Measurements from ENCODE around the gene CPXM2. TPM values are rescaled to one million over a fixed set of nuclear protein-coding genes. Genes with fewer than 3 reads are reported as not detected.

Gene CPXM2
- total RNA-seq, 1 experiment from 2014 or later: not detected

DNA sequence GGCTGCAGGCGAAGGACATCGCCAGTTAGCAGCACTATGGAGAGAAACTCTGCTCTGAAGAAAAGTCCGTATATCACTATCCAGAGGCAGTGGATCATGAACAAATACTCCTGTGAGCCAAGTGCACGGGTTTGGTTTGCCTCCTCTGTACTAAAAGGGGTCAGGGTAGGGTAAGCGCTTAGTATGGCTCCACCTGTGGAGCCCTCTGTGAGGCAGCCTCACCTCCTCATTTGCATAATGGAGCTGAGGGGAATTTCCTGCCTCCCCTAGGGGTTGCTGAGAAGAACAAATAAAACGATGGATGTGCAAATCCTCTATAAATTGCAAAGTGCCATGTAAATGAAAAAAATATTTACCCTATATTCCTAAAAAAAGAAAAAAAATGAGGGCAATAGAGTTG lies 162.1 kb downstream of the CPXM2 start:
- DNase-seq: no peak
- Mint-ChIP-seq H3K36me3 (ENCODE audit: insufficient read depth, unreplicated experiment) (no peaks in the 10 kb centered on the region), H3K4me3 (ENCODE audit: unreplicated experiment) (no peak overlapping the region), H3K4me1 (ENCODE audit: low read depth, unreplicated experiment) (no peaks in the 10 kb centered on the region), H3K27ac (ENCODE audit: unreplicated experiment) (no peak overlapping the region), H3K27me3 (ENCODE audit: insufficient read depth, unreplicated experiment) (no peaks in the 10 kb centered on the region), H3K9me3 (ENCODE audit: unreplicated experiment) (no peaks in the 10 kb centered on the region)
- Histone ChIP-seq H3K9me3 (no peaks in the 10 kb centered on the region), H3K36me3 (ENCODE audit: control insufficient read depth, insufficient read depth, low read length) (no peaks in the 10 kb centered on the region), H3K4me3 (ENCODE audit: low read depth, low read length) (no peak overlapping the region), H3K27me3 (replicated peaks; ENCODE audit: control insufficient read depth, insufficient read depth, low read length) (no peaks in the 10 kb centered on the region), H3K4me1 (no peaks in the 10 kb centered on the region)
- BruUV-seq (replicated peaks): no TSS peak
- TF ChIP-seq, protein P1, sequence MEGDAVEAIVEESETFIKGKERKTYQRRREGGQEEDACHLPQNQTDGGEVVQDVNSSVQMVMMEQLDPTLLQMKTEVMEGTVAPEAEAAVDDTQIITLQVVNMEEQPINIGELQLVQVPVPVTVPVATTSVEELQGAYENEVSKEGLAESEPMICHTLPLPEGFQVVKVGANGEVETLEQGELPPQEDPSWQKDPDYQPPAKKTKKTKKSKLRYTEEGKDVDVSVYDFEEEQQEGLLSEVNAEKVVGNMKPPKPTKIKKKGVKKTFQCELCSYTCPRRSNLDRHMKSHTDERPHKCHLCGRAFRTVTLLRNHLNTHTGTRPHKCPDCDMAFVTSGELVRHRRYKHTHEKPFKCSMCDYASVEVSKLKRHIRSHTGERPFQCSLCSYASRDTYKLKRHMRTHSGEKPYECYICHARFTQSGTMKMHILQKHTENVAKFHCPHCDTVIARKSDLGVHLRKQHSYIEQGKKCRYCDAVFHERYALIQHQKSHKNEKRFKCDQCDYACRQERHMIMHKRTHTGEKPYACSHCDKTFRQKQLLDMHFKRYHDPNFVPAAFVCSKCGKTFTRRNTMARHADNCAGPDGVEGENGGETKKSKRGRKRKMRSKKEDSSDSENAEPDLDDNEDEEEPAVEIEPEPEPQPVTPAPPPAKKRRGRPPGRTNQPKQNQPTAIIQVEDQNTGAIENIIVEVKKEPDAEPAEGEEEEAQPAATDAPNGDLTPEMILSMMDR (IDR thresholded peaks at IDR 0.05; ENCODE audit: insufficient read depth in 1 of 2, low read depth in 1 of 2, low read length in 1 of 2, severe bottlenecking in 1 of 2, unreplicated experiment in 1 of 2): no peak
- ChIA-PET POLR2A (no interaction called here), CTCF (no interaction called here)
- intact Hi-C loops (cut with micrococcal nuclease; ENCODE audit: unreplicated experiment): no loop called here

DNA sequence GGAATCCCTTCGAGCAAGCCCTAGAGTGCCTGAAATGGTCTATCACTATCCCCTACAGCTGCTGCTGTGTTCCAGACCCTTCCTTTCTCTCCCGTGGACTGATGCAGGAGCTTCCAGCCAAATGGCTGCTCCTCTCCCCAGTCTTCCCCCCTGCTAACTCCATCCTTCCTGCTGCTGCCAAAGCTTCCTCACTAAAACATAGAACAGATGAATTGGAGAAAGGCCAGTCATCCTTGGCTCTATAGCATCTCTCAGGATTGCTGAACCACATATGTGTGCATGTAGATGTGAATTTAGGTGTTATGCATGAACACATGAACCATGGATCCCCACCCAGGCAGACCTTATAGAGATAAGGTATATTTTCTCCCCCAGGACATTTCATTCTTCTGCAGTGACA lies 164.8 kb downstream of the CPXM2 start:
- no peak for DNase-seq
- H3K27me3 ChIP-seq (replicated peaks; ENCODE audit: control insufficient read depth, insufficient read depth, low read length): no peaks in the 10 kb centered on the region
- no peaks in the 10 kb centered on the region for H3K36me3 ChIP-seq (ENCODE audit: control insufficient read depth, insufficient read depth, low read length)
- CTCF ChIA-PET: no interaction called here
- intact Hi-C loops (cut with micrococcal nuclease; ENCODE audit: unreplicated experiment): no loop called here
- Mint-ChIP-seq H3K4me1 (ENCODE audit: low read depth, unreplicated experiment) (no peaks in the 10 kb centered on the region), H3K27me3 (ENCODE audit: insufficient read depth, unreplicated experiment) (peaks cover 6% of the 10 kb centered on the region), H3K36me3 (ENCODE audit: insufficient read depth, unreplicated experiment) (no peaks in the 10 kb centered on the region), H3K9me3 (ENCODE audit: unreplicated experiment) (no peaks in the 10 kb centered on the region), H3K4me3 (ENCODE audit: unreplicated experiment) (no peak overlapping the region), H3K27ac (ENCODE audit: unreplicated experiment) (no peak overlapping the region)
- no peak overlapping the region for H3K4me3 ChIP-seq (ENCODE audit: low read depth, low read length)
- no peaks in the 10 kb centered on the region for H3K4me1 ChIP-seq
- TF ChIP-seq, protein P1 (IDR thresholded peaks at IDR 0.05; ENCODE audit: insufficient read depth in 1 of 2, low read depth in 1 of 2, low read length in 1 of 2, severe bottlenecking in 1 of 2, unreplicated experiment in 1 of 2): no peak
- no peaks in the 10 kb centered on the region for H3K9me3 ChIP-seq
- POLR2A ChIA-PET: no interaction called here
- BruUV-seq (replicated peaks): no TSS peak

- H3K4me3 Mint-ChIP-seq (ENCODE audit: unreplicated experiment): no peak overlapping the region
- DNase-seq: no peak
- Histone ChIP-seq H3K27me3 (replicated peaks; ENCODE audit: control insufficient read depth, insufficient read depth, low read length) (no peaks in the 10 kb centered on the region), H3K4me1 (no peaks in the 10 kb centered on the region), H3K4me3 (ENCODE audit: low read depth, low read length) (no peak overlapping the region), H3K9me3 (no peaks in the 10 kb centered on the region), H3K36me3 (ENCODE audit: control insufficient read depth, insufficient read depth, low read length) (no peaks in the 10 kb centered on the region)
- no peak overlapping the region for H3K27ac Mint-ChIP-seq (ENCODE audit: unreplicated experiment)
- CTCF ChIA-PET: no interaction called here
- H3K9me3 Mint-ChIP-seq (ENCODE audit: unreplicated experiment): no peaks in the 10 kb centered on the region
- no peaks in the 10 kb centered on the region for H3K36me3 Mint-ChIP-seq (ENCODE audit: insufficient read depth, unreplicated experiment)
- peaks cover 6% of the 10 kb centered on the region for H3K27me3 Mint-ChIP-seq (ENCODE audit: insufficient read depth, unreplicated experiment)
- POLR2A ChIA-PET: no interaction called here
- no TSS peak for BruUV-seq (replicated peaks)
- intact Hi-C loops (cut with micrococcal nuclease; ENCODE audit: unreplicated experiment): no loop called here
- H3K4me1 Mint-ChIP-seq (ENCODE audit: low read depth, unreplicated experiment): no peaks in the 10 kb centered on the region
- TF ChIP-seq, protein P1 (IDR thresholded peaks at IDR 0.05; ENCODE audit: insufficient read depth in 1 of 2, low read depth in 1 of 2, low read length in 1 of 2, severe bottlenecking in 1 of 2, unreplicated experiment in 1 of 2): no peak
These were observed 165.2 kb downstream of the CPXM2 start for GRCh38 chr10:123726381-123726780.

All from Caco-2 (cell line).